HL-60 (cell line): ENCODE data around the gene RAB1B.

ENCODE experiments used
- GABPA ChIP-seq: IDR thresholded peaks from 2 replicates; pipeline ENCODE4 v1.6.1; 2012; ENCODE audit warnings: low read depth
- POLR2AphosphoS5 ChIP-seq: IDR thresholded peaks from 2 replicates; pipeline ENCODE4 v1.6.1; 2012; ENCODE audit warnings: low read depth
- SPI1 ChIP-seq: IDR thresholded peaks from 2 replicates; pipeline ENCODE4 v1.6.1; 2012; ENCODE audit warnings: low read depth, mild to moderate bottlenecking, borderline replicate concordance
- TF ChIP-seq, protein P1 (sequence below): IDR thresholded peaks from one replicate; pipeline ENCODE4 v1.5.1; 2011; ENCODE audit warnings: low read length, control low read depth, inconsistent platforms; ENCODE audit not compliant: insufficient read depth
- TF ChIP-seq, protein P2 (sequence below): IDR thresholded peaks from 2 replicates; pipeline ENCODE4 v1.6.1; 2012; ENCODE audit warnings: low read depth; ENCODE audit not compliant: insufficient replicate concordance

DNA sequence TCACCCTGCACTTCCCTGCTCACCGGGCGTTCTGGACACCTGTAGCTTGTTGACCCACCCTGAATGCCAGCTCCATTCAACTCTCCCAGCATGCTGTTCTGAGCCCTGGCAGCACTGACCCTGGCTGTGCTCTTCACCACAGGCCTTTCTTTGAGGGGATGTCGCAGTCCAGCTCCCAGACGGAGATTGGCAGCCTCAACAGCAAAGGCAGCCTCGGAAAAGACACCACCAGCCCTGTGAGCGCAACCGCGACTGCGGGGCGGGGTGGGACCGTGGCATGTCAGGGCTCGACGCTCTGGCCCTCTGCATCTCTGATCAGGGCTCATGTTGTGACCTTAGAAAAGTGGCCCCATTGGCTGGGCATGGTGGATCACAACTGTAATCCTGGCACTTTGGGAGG lies 47.4 kb upstream of the RAB1B start:
- TF ChIP-seq, protein P1, sequence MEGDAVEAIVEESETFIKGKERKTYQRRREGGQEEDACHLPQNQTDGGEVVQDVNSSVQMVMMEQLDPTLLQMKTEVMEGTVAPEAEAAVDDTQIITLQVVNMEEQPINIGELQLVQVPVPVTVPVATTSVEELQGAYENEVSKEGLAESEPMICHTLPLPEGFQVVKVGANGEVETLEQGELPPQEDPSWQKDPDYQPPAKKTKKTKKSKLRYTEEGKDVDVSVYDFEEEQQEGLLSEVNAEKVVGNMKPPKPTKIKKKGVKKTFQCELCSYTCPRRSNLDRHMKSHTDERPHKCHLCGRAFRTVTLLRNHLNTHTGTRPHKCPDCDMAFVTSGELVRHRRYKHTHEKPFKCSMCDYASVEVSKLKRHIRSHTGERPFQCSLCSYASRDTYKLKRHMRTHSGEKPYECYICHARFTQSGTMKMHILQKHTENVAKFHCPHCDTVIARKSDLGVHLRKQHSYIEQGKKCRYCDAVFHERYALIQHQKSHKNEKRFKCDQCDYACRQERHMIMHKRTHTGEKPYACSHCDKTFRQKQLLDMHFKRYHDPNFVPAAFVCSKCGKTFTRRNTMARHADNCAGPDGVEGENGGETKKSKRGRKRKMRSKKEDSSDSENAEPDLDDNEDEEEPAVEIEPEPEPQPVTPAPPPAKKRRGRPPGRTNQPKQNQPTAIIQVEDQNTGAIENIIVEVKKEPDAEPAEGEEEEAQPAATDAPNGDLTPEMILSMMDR = no peak
- TF ChIP-seq POLR2AphosphoS5 = no peak
- TF ChIP-seq, protein P2, sequence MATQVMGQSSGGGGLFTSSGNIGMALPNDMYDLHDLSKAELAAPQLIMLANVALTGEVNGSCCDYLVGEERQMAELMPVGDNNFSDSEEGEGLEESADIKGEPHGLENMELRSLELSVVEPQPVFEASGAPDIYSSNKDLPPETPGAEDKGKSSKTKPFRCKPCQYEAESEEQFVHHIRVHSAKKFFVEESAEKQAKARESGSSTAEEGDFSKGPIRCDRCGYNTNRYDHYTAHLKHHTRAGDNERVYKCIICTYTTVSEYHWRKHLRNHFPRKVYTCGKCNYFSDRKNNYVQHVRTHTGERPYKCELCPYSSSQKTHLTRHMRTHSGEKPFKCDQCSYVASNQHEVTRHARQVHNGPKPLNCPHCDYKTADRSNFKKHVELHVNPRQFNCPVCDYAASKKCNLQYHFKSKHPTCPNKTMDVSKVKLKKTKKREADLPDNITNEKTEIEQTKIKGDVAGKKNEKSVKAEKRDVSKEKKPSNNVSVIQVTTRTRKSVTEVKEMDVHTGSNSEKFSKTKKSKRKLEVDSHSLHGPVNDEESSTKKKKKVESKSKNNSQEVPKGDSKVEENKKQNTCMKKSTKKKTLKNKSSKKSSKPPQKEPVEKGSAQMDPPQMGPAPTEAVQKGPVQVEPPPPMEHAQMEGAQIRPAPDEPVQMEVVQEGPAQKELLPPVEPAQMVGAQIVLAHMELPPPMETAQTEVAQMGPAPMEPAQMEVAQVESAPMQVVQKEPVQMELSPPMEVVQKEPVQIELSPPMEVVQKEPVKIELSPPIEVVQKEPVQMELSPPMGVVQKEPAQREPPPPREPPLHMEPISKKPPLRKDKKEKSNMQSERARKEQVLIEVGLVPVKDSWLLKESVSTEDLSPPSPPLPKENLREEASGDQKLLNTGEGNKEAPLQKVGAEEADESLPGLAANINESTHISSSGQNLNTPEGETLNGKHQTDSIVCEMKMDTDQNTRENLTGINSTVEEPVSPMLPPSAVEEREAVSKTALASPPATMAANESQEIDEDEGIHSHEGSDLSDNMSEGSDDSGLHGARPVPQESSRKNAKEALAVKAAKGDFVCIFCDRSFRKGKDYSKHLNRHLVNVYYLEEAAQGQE = no peak
- no peak for TF ChIP-seq GABPA
- no peak for TF ChIP-seq SPI1
